CD14-positive monocyte (primary cell): ENCODE results near the gene MEP1B. TPM values are rescaled to one million over a fixed set of nuclear protein-coding genes. Genes with fewer than 3 reads are reported as not detected.

Source experiments
- DNase-seq, 3 donors: peaks; one replicate each; pipeline ENCODE4 v3.0.0-alpha.2; 2011 to 2022
- H2AFZ ChIP-seq: 2 replicates; pipeline ENCODE4 v1.6.0; 2012; ENCODE audit warnings: mild to moderate bottlenecking, low read depth, low read length, inconsistent platforms; ENCODE audit not compliant: insufficient read depth, poor library complexity, severe bottlenecking
- H3K27ac ChIP-seq, 2 donors: 1 replicate in 1 of 2; 2 replicates in 1 of 2; pipeline ENCODE4 v1.5.1; 2012 to 2013; ENCODE audit warnings: low read length in 2 of 2, control low read depth in 1 of 2, inconsistent platforms in 1 of 2, low read depth in 1 of 2, mild to moderate bottlenecking in 1 of 2
- H3K27me3 ChIP-seq, 2 donors: one replicate each; pipeline versions ENCODE4 v1.6.0 to v1.6.1; 2011 to 2013; ENCODE audit warnings: low read length in 2 of 2; ENCODE audit not compliant: control insufficient read depth in 2 of 2, insufficient read depth in 2 of 2
- H3K36me3 ChIP-seq, 2 donors: replicated peaks in 1 of 2; 1 replicate in 1 of 2; 2 replicates in 1 of 2; pipeline versions ENCODE4 v1.5.1 to v1.6.1; 2012 to 2013; ENCODE audit warnings: low read length in 2 of 2, control low read depth in 1 of 2, inconsistent platforms in 1 of 2, mild to moderate bottlenecking in 1 of 2; ENCODE audit not compliant: insufficient read depth in 2 of 2, control insufficient read depth in 1 of 2
- H3K4me1 ChIP-seq, 2 donors: 1 replicate in 1 of 2; 2 replicates in 1 of 2; pipeline versions ENCODE4 v1.5.1 to v1.6.1; 2012 to 2013; ENCODE audit warnings: low read length in 2 of 2, control low read depth in 1 of 2, inconsistent platforms in 1 of 2, mild to moderate bottlenecking in 1 of 2, moderate library complexity in 1 of 2; ENCODE audit not compliant: insufficient read depth in 2 of 2, control insufficient read depth in 1 of 2
- H3K4me2 ChIP-seq: replicated peaks from 2 replicates; pipeline ENCODE3; 2012; ENCODE audit warnings: low read length, moderate library complexity, mild to moderate bottlenecking; ENCODE audit not compliant: poor library complexity, severe bottlenecking; ENCODE audit errors: extremely low read depth
- H3K4me3 ChIP-seq, 3 experiments: fragments of 200-600 bp in 1 of 3; sonication (generic) in 1 of 3; replicated peaks in 1 of 3; 1 replicate in 2 of 3; 2 replicates in 1 of 3; pipeline ENCODE4 v1.5.1; 2011 to 2013; ENCODE audit warnings: low read length in 3 of 3, mild to moderate bottlenecking in 3 of 3, control low read depth in 2 of 3, low read depth in 2 of 3, inconsistent platforms in 1 of 3, moderate library complexity in 1 of 3
- H3K79me2 ChIP-seq: 2 replicates; pipeline ENCODE4 v1.6.0; 2012; ENCODE audit warnings: mild to moderate bottlenecking, control low read depth, inconsistent platforms, low read length, moderate library complexity; ENCODE audit not compliant: insufficient read depth
- H3K9ac ChIP-seq: 2 replicates; pipeline ENCODE4 v1.6.0; 2017; ENCODE audit warnings: low read length, mild to moderate bottlenecking; ENCODE audit not compliant: insufficient read depth, poor library complexity, severe bottlenecking
- H3K9me3 ChIP-seq, 2 donors: replicated peaks in 1 of 2; 1 replicate in 1 of 2; 2 replicates in 1 of 2; pipeline versions ENCODE4 v1.5.1 to v1.6.1; 2012 to 2013; ENCODE audit warnings: low read length in 2 of 2, control low read depth in 1 of 2; ENCODE audit not compliant: control insufficient read depth in 1 of 2, insufficient read depth in 1 of 2
- H4K20me1 ChIP-seq: 2 replicates; pipeline ENCODE4 v1.6.0; 2012; ENCODE audit warnings: mild to moderate bottlenecking, low read length, control low read depth, moderate library complexity; ENCODE audit not compliant: insufficient read depth
- H3K27ac Mint-ChIP-seq, 7 donors: one replicate each; pipeline ENCODE4 v1.8.0; 2020; ENCODE audit warnings: mild to moderate bottlenecking in 7 of 7, mixed read lengths in 7 of 7, moderate library complexity in 6 of 7, inconsistent platforms in 2 of 7
- H3K27me3 Mint-ChIP-seq, 3 donors: one replicate each; pipeline ENCODE4 v1.8.0; 2021 to 2022; ENCODE audit warnings: low read depth in 3 of 3, mild to moderate bottlenecking in 3 of 3, mixed read lengths in 3 of 3, moderate library complexity in 3 of 3, inconsistent platforms in 1 of 3
- H3K36me3 Mint-ChIP-seq, 2 donors: one replicate each; pipeline ENCODE4 v1.8.0; 2020; ENCODE audit warnings: mixed read lengths in 2 of 2, inconsistent platforms in 1 of 2, mild to moderate bottlenecking in 1 of 2
- H3K4me1 Mint-ChIP-seq: one replicate; pipeline ENCODE4 v1.8.0; 2020; ENCODE audit warnings: mild to moderate bottlenecking, mixed read lengths
- H3K4me3 Mint-ChIP-seq, 2 donors: one replicate each; pipeline ENCODE4 v1.8.0; 2020; ENCODE audit warnings: mild to moderate bottlenecking in 2 of 2, mixed read lengths in 2 of 2, moderate library complexity in 1 of 2
- H3K9me3 Mint-ChIP-seq, 7 donors: one replicate each; pipeline ENCODE4 v1.8.0; 2020 to 2022; ENCODE audit warnings: mixed read lengths in 7 of 7, mild to moderate bottlenecking in 6 of 7, moderate library complexity in 6 of 7, inconsistent platforms in 2 of 7
- CTCF ChIP-seq: fragments of 200-600 bp; IDR thresholded peaks from one replicate; pipeline ENCODE4 v1.8.0; 2022; ENCODE audit warnings: antibody characterized with exemption, mild to moderate bottlenecking
- WGBS: methylation state at CpG from one replicate; pipeline ENCODE4 v1.1.5; 2013; ENCODE audit warnings: missing lambda C conversion rate; ENCODE audit not compliant: insufficient coverage; 5-methylcytosine and 5-hydroxymethylcytosine counted together
- intact Hi-C, 2 donors: fragments of 100-400 bp; cut with micrococcal nuclease; formaldehyde crosslinking; loops; one replicate each; pipeline versions ENCODE4 v1.15.0 to v1.15.1; 2023
- polyA plus RNA-seq, 3 donors: library from polyadenylated mRNA; depleted of rRNA in 1 of 3; unstranded in 2 of 3; stranded (reverse) in 1 of 3; fragments of 300-500 nt in 2 of 3; fragments of >200 nt in 1 of 3; fragmentation: Illumina TruSeq in 2 of 3; gene quantifications; 1 replicate in 2 of 3; 2 replicates in 1 of 3; pipeline ENCODE4 v1.2.3, GENCODE V29; 2012 to 2021

MEP1B gene
- polyA plus RNA-seq, 3 donors: not detected

DNA sequence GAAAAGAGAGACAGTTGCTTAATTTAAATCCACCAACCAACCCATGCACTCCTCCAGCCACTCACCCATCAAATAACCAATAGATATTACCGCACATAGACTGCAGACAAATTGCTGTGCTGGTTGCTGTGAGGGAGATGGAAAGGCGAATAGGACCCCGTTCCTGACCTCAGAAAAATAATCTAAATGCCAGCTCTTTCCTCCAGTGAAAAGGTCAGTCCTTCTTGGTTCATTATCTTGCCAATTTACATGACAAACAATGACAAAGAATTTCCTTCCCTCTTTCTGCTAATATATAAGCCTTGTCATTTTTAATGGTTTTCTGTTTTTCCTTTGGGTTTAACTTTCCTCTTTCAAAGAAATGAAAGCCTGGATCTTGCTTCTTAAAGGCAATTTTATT, 61.6 kb downstream of the MEP1B start:
- intact Hi-C loops: no loop called here
- no CpG with 5 or more reads among the region's 3 CpGs for WGBS
- H3K4me1 ChIP-seq: peaks cover 2% of the 10 kb centered on the region in 2 donors

GRCh38 chr18:32252141-32252860, 62.5 kb downstream of the MEP1B start:
- Histone ChIP-seq H2AFZ (no peak overlapping the region), H4K20me1 (no peaks in the 10 kb centered on the region), H3K27ac (no peak overlapping the region), H3K4me1 (peaks cover 10 to 11% of the 10 kb centered on the region in 2 donors), H3K79me2 (no peaks in the 10 kb centered on the region), H3K4me2 (no peak overlapping the region), H3K36me3 (no peaks in the 10 kb centered on the region), H3K4me3 (no peak overlapping the region), H3K9me3 (no peaks in the 10 kb centered on the region), H3K9ac (no peak overlapping the region), H3K27me3 (no peaks in the 10 kb centered on the region)
- Mint-ChIP-seq H3K4me1 (peaks cover 12% of the 10 kb centered on the region), H3K36me3 (no peaks in the 10 kb centered on the region), H3K27ac (peak overlapping the region in 1 of 7 donors; percentile 37), H3K4me3 (no peak overlapping the region), H3K9me3 (no peaks in the 10 kb centered on the region), H3K27me3 (peaks cover 0 to 1% (median 0%) of the 10 kb centered on the region in 3 donors)
- 49% methylated on average over 2 of the region's 8 CpGs for WGBS
- TF ChIP-seq CTCF: no peak
- intact Hi-C loops: no loop called here
- no peak for DNase-seq

More for the DNA sequence above, 61.6 kb downstream of the MEP1B start:
- no peaks in the 10 kb centered on the region for H3K36me3 ChIP-seq
- DNase-seq: no peak
- H3K79me2 ChIP-seq: no peaks in the 10 kb centered on the region
- H2AFZ ChIP-seq: no peak overlapping the region
- Mint-ChIP-seq H3K27me3 (peaks cover 0 to 1% (median 0%) of the 10 kb centered on the region in 3 donors), H3K36me3 (no peaks in the 10 kb centered on the region), H3K9me3 (no peaks in the 10 kb centered on the region), H3K27ac (no peak overlapping the region), H3K4me1 (peaks cover 4% of the 10 kb centered on the region), H3K4me3 (no peak overlapping the region)
- no peak overlapping the region for H3K9ac ChIP-seq
- H3K4me3 ChIP-seq: no peak overlapping the region
- no peak overlapping the region for H3K4me2 ChIP-seq
- no peaks in the 10 kb centered on the region for H3K27me3 ChIP-seq
- no peak overlapping the region for H3K27ac ChIP-seq
- no peaks in the 10 kb centered on the region for H4K20me1 ChIP-seq
- H3K9me3 ChIP-seq: no peaks in the 10 kb centered on the region
- TF ChIP-seq CTCF: no peak
